Measurements from ENCODE around the gene PROCA1. TPM values are rescaled to one million over a fixed set of nuclear protein-coding genes. Genes with fewer than 3 reads are reported as not detected.
"Not testable (repeated sequence)": the region's sequence is repeated elsewhere in the genome, so short reads cannot be mapped to it uniquely, and the experiment has no call there.

Gene PROCA1
- total RNA-seq, 2 donors from 2014 or later = 28.7 to 41.6 TPM

DNA sequence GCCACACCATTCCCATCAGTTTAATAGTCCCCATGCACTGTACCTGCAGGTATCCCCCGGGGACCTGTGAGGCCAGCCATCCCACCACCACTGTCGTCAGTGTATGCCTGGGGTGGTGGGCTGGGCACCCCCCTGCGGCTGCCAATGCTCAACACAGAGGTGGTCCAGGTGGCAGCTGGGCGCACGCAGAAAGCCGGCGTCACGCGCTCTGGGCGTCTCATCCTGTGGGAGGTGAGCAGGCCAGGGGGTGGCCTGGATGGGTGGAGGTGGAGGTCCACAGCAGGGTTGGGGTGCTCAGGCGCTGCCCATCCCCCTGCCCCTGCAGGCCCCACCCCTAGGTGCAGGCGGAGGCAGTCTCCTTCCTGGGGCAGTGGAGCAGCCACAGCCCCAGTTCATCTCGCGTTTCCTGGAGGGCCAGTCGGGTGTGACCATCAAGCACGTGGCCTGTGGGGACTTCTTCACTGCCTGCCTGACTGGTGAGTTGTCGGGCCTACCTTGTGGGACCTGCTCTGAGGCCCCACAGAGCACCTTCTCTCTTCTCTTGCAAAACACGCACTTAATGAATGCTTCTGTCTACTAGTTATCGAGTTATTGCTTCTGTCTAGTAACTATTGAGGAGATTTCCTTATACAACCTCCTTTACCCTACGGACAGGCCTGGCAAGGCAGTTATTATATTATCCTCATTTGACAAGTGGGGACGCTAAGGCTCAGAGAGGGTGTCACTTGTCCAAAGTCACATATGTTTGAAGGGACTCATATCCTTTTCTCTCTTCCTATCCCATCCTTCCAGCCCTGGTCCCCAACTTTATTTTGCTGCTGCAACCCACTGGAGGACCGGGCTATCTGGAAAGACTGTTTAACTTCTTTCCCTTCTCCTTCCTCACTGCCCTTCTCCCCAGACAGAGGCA, 26.3 kb upstream of the PROCA1 start:
- Histone ChIP-seq H3K27ac (ENCODE audit: low read depth, low read length) (no peak overlapping the region), H3K9ac (ENCODE audit: extremely low read depth, low read length, poor library complexity, severe bottlenecking) (no peak overlapping the region), H3K27me3 (ENCODE audit: control insufficient read depth, insufficient read depth, low read length, poor library complexity, severe bottlenecking) (no peaks in the 10 kb centered on the region), H3K4me3 (ENCODE audit: low read length) (no peak overlapping the region), H3K4me1 (ENCODE audit: control insufficient read depth, insufficient read depth, low read length) (no peaks in the 10 kb centered on the region), H3K36me3 (ENCODE audit: control insufficient read depth, insufficient read depth, low read length) (peaks cover 7% of the 10 kb centered on the region), H3K9me3 (ENCODE audit: control insufficient read depth, low read length) (no peaks in the 10 kb centered on the region)
- no peak overlapping the region for H3K4me3 Mint-ChIP-seq
- DNase-seq = no peak
- peaks cover 34% of the 10 kb centered on the region for H3K36me3 Mint-ChIP-seq (ENCODE audit: low read depth)
- TF ChIP-seq, protein P1, sequence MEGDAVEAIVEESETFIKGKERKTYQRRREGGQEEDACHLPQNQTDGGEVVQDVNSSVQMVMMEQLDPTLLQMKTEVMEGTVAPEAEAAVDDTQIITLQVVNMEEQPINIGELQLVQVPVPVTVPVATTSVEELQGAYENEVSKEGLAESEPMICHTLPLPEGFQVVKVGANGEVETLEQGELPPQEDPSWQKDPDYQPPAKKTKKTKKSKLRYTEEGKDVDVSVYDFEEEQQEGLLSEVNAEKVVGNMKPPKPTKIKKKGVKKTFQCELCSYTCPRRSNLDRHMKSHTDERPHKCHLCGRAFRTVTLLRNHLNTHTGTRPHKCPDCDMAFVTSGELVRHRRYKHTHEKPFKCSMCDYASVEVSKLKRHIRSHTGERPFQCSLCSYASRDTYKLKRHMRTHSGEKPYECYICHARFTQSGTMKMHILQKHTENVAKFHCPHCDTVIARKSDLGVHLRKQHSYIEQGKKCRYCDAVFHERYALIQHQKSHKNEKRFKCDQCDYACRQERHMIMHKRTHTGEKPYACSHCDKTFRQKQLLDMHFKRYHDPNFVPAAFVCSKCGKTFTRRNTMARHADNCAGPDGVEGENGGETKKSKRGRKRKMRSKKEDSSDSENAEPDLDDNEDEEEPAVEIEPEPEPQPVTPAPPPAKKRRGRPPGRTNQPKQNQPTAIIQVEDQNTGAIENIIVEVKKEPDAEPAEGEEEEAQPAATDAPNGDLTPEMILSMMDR (conservative IDR thresholded peaks at IDR 0.05) = no peak
- WGBS, 2 experiments (ENCODE audit: insufficient coverage in 1 of 2, insufficient read length in 1 of 2) = 90 to 94% methylated on average over 7 to 22 of the region's 22 CpGs
- no peaks in the 10 kb centered on the region for H3K27me3 Mint-ChIP-seq (ENCODE audit: insufficient read depth)
- H3K9me3 Mint-ChIP-seq = no peaks in the 10 kb centered on the region
- H3K27ac Mint-ChIP-seq = no peak overlapping the region
- peaks cover 1% of the 10 kb centered on the region for H3K4me1 Mint-ChIP-seq

DNA sequence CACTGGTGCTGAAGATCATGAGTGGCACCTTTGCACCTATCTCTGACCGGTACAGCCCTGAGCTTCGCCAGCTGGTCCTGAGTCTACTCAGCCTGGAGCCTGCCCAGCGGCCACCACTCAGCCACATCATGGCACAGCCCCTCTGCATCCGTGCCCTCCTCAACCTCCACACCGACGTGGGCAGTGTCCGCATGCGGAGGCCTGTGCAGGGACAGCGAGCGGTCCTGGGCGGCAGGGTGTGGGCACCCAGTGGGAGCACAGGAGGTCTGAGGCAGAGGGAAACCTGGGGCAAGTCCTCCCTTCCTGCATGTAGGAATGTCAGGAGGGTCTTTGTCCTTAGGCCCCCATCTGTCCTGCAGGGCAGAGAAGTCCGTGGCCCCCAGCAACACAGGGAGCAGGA, 25.6 kb upstream of the PROCA1 start:
- H3K9me3 ChIP-seq (ENCODE audit: control insufficient read depth, low read length) = no peaks in the 10 kb centered on the region
- Mint-ChIP-seq H3K27ac (no peak overlapping the region), H3K9me3 (no peaks in the 10 kb centered on the region), H3K4me1 (no peaks in the 10 kb centered on the region), H3K36me3 (ENCODE audit: low read depth) (peaks cover 34% of the 10 kb centered on the region), H3K27me3 (ENCODE audit: insufficient read depth) (no peaks in the 10 kb centered on the region), H3K4me3 (no peak overlapping the region)
- H3K4me3 ChIP-seq (ENCODE audit: low read length) = no peak overlapping the region
- TF ChIP-seq, protein P1 (conservative IDR thresholded peaks at IDR 0.05) = no peak
- H3K27me3 ChIP-seq (ENCODE audit: control insufficient read depth, insufficient read depth, low read length, poor library complexity, severe bottlenecking) = no peaks in the 10 kb centered on the region
- no peaks in the 10 kb centered on the region for H3K4me1 ChIP-seq (ENCODE audit: control insufficient read depth, insufficient read depth, low read length)
- peaks cover 7% of the 10 kb centered on the region for H3K36me3 ChIP-seq (ENCODE audit: control insufficient read depth, insufficient read depth, low read length)
- H3K9ac ChIP-seq (ENCODE audit: extremely low read depth, low read length, poor library complexity, severe bottlenecking) = no peak overlapping the region
- no peak for DNase-seq
- 96 to 100% methylated on average over 9 to 12 of the region's 12 CpGs for WGBS, 2 experiments (ENCODE audit: insufficient coverage in 1 of 2, insufficient read length in 1 of 2)
- no peak overlapping the region for H3K27ac ChIP-seq (ENCODE audit: low read depth, low read length)

DNA sequence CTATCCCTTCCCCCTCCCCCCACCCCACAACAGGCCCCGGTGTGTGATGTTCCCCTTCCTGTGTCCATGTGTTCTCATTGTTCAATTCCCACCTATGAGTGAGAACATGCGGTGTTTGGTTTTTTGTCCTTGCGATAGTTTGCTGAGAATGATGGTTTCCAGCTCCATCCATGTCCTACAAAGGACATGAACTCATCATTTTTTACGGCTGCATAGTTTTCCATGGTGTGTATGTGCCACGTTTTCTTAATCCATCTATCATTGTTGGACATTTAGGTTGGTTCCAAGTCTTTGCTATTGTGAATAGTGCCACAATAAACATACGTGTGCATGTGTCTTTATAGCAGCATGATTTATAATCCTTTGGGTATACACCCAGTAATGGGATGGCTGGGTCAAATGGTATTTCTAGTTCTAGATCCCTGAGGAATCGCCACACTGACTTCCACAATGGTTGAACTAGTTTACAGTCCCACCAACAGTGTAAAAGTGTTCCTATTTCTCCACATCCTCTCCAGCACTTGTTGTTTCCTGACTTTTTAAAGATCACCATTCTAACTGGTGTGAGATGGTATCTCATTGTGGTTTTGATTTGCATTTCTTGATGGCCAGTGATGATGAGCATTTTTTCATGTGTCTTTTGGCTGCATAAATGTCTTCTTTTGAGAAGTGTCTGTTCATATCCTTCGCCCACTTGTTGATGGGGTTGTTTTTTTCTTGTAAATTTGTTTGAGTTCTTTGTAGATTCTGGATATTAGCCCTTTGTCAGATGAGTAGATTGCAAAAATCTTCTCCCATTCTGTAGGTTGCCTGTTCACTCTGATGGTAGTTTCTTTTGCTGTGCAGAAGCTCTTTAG, 24.5 kb upstream of the PROCA1 start:
- H3K27me3 Mint-ChIP-seq (ENCODE audit: insufficient read depth); H3K27ac ChIP-seq (ENCODE audit: low read depth, low read length); H3K4me3 Mint-ChIP-seq; H3K4me1 ChIP-seq (ENCODE audit: control insufficient read depth, insufficient read depth, low read length); H3K4me3 ChIP-seq (ENCODE audit: low read length); DNase-seq; H3K27ac Mint-ChIP-seq; H3K9me3 ChIP-seq (ENCODE audit: control insufficient read depth, low read length); H3K9ac ChIP-seq (ENCODE audit: extremely low read depth, low read length, poor library complexity, severe bottlenecking); H3K27me3 ChIP-seq (ENCODE audit: control insufficient read depth, insufficient read depth, low read length, poor library complexity, severe bottlenecking); H3K4me1 Mint-ChIP-seq; H3K36me3 ChIP-seq (ENCODE audit: control insufficient read depth, insufficient read depth, low read length); H3K9me3 Mint-ChIP-seq: not testable (repeated sequence)
- WGBS, 2 experiments (ENCODE audit: insufficient coverage in 1 of 2, insufficient read length in 1 of 2) = 96 to 100% methylated on average over 2 to 4 of the region's 8 CpGs
- peaks cover 34% of the 10 kb centered on the region for H3K36me3 Mint-ChIP-seq (ENCODE audit: low read depth)
